CD14-positive monocyte (primary cell): ENCODE results near the gene RNF133. TPM values are rescaled to one million over a fixed set of nuclear protein-coding genes. Genes with fewer than 3 reads are reported as not detected.

Source experiments
- DNase-seq, 3 donors: peaks; one replicate each; pipeline ENCODE4 v3.0.0-alpha.2; 2011 to 2022
- H2AFZ ChIP-seq: 2 replicates; pipeline ENCODE4 v1.6.0; 2012; ENCODE audit warnings: mild to moderate bottlenecking, low read depth, low read length, inconsistent platforms; ENCODE audit not compliant: insufficient read depth, poor library complexity, severe bottlenecking
- H3K27ac ChIP-seq, 2 donors: 1 replicate in 1 of 2; 2 replicates in 1 of 2; pipeline ENCODE4 v1.5.1; 2012 to 2013; ENCODE audit warnings: low read length in 2 of 2, control low read depth in 1 of 2, inconsistent platforms in 1 of 2, low read depth in 1 of 2, mild to moderate bottlenecking in 1 of 2
- H3K27me3 ChIP-seq, 2 donors: one replicate each; pipeline versions ENCODE4 v1.6.0 to v1.6.1; 2011 to 2013; ENCODE audit warnings: low read length in 2 of 2; ENCODE audit not compliant: control insufficient read depth in 2 of 2, insufficient read depth in 2 of 2
- H3K36me3 ChIP-seq, 2 donors: replicated peaks in 1 of 2; 1 replicate in 1 of 2; 2 replicates in 1 of 2; pipeline versions ENCODE4 v1.5.1 to v1.6.1; 2012 to 2013; ENCODE audit warnings: low read length in 2 of 2, control low read depth in 1 of 2, inconsistent platforms in 1 of 2, mild to moderate bottlenecking in 1 of 2; ENCODE audit not compliant: insufficient read depth in 2 of 2, control insufficient read depth in 1 of 2
- H3K4me1 ChIP-seq, 2 donors: 1 replicate in 1 of 2; 2 replicates in 1 of 2; pipeline versions ENCODE4 v1.5.1 to v1.6.1; 2012 to 2013; ENCODE audit warnings: low read length in 2 of 2, control low read depth in 1 of 2, inconsistent platforms in 1 of 2, mild to moderate bottlenecking in 1 of 2, moderate library complexity in 1 of 2; ENCODE audit not compliant: insufficient read depth in 2 of 2, control insufficient read depth in 1 of 2
- H3K4me2 ChIP-seq: replicated peaks from 2 replicates; pipeline ENCODE3; 2012; ENCODE audit warnings: low read length, moderate library complexity, mild to moderate bottlenecking; ENCODE audit not compliant: poor library complexity, severe bottlenecking; ENCODE audit errors: extremely low read depth
- H3K4me3 ChIP-seq, 3 experiments: fragments of 200-600 bp in 1 of 3; sonication (generic) in 1 of 3; replicated peaks in 1 of 3; 1 replicate in 2 of 3; 2 replicates in 1 of 3; pipeline ENCODE4 v1.5.1; 2011 to 2013; ENCODE audit warnings: low read length in 3 of 3, mild to moderate bottlenecking in 3 of 3, control low read depth in 2 of 3, low read depth in 2 of 3, inconsistent platforms in 1 of 3, moderate library complexity in 1 of 3
- H3K79me2 ChIP-seq: 2 replicates; pipeline ENCODE4 v1.6.0; 2012; ENCODE audit warnings: mild to moderate bottlenecking, control low read depth, inconsistent platforms, low read length, moderate library complexity; ENCODE audit not compliant: insufficient read depth
- H3K9ac ChIP-seq: 2 replicates; pipeline ENCODE4 v1.6.0; 2017; ENCODE audit warnings: low read length, mild to moderate bottlenecking; ENCODE audit not compliant: insufficient read depth, poor library complexity, severe bottlenecking
- H3K9me3 ChIP-seq, 2 donors: replicated peaks in 1 of 2; 1 replicate in 1 of 2; 2 replicates in 1 of 2; pipeline versions ENCODE4 v1.5.1 to v1.6.1; 2012 to 2013; ENCODE audit warnings: low read length in 2 of 2, control low read depth in 1 of 2; ENCODE audit not compliant: control insufficient read depth in 1 of 2, insufficient read depth in 1 of 2
- H4K20me1 ChIP-seq: 2 replicates; pipeline ENCODE4 v1.6.0; 2012; ENCODE audit warnings: mild to moderate bottlenecking, low read length, control low read depth, moderate library complexity; ENCODE audit not compliant: insufficient read depth
- H3K27ac Mint-ChIP-seq, 7 donors: one replicate each; pipeline ENCODE4 v1.8.0; 2020; ENCODE audit warnings: mild to moderate bottlenecking in 7 of 7, mixed read lengths in 7 of 7, moderate library complexity in 6 of 7, inconsistent platforms in 2 of 7
- H3K27me3 Mint-ChIP-seq, 3 donors: one replicate each; pipeline ENCODE4 v1.8.0; 2021 to 2022; ENCODE audit warnings: low read depth in 3 of 3, mild to moderate bottlenecking in 3 of 3, mixed read lengths in 3 of 3, moderate library complexity in 3 of 3, inconsistent platforms in 1 of 3
- H3K36me3 Mint-ChIP-seq, 2 donors: one replicate each; pipeline ENCODE4 v1.8.0; 2020; ENCODE audit warnings: mixed read lengths in 2 of 2, inconsistent platforms in 1 of 2, mild to moderate bottlenecking in 1 of 2
- H3K4me1 Mint-ChIP-seq: one replicate; pipeline ENCODE4 v1.8.0; 2020; ENCODE audit warnings: mild to moderate bottlenecking, mixed read lengths
- H3K4me3 Mint-ChIP-seq, 2 donors: one replicate each; pipeline ENCODE4 v1.8.0; 2020; ENCODE audit warnings: mild to moderate bottlenecking in 2 of 2, mixed read lengths in 2 of 2, moderate library complexity in 1 of 2
- H3K9me3 Mint-ChIP-seq, 7 donors: one replicate each; pipeline ENCODE4 v1.8.0; 2020 to 2022; ENCODE audit warnings: mixed read lengths in 7 of 7, mild to moderate bottlenecking in 6 of 7, moderate library complexity in 6 of 7, inconsistent platforms in 2 of 7
- CTCF ChIP-seq: fragments of 200-600 bp; IDR thresholded peaks from one replicate; pipeline ENCODE4 v1.8.0; 2022; ENCODE audit warnings: antibody characterized with exemption, mild to moderate bottlenecking
- WGBS: methylation state at CpG from one replicate; pipeline ENCODE4 v1.1.5; 2013; ENCODE audit warnings: missing lambda C conversion rate; ENCODE audit not compliant: insufficient coverage; 5-methylcytosine and 5-hydroxymethylcytosine counted together
- intact Hi-C, 2 donors: fragments of 100-400 bp; cut with micrococcal nuclease; formaldehyde crosslinking; loops; one replicate each; pipeline versions ENCODE4 v1.15.0 to v1.15.1; 2023
- polyA plus RNA-seq, 3 donors: library from polyadenylated mRNA; depleted of rRNA in 1 of 3; unstranded in 2 of 3; stranded (reverse) in 1 of 3; fragments of 300-500 nt in 2 of 3; fragments of >200 nt in 1 of 3; fragmentation: Illumina TruSeq in 2 of 3; gene quantifications; 1 replicate in 2 of 3; 2 replicates in 1 of 3; pipeline ENCODE4 v1.2.3, GENCODE V29; 2012 to 2021

RNF133 gene
- polyA plus RNA-seq, 3 donors, result not detected

GRCh38 chr7:122709930-122710646 lies 11.2 kb upstream of the RNF133 start:
- H3K9ac ChIP-seq, result no peak overlapping the region
- no peak for DNase-seq
- no peak overlapping the region for H2AFZ ChIP-seq
- H3K36me3 ChIP-seq, result no peaks in the 10 kb centered on the region
- no peak overlapping the region for H3K4me3 Mint-ChIP-seq
- H3K9me3 ChIP-seq, result no peaks in the 10 kb centered on the region
- H3K27ac ChIP-seq, result no peak overlapping the region
- no peaks in the 10 kb centered on the region for H3K4me1 Mint-ChIP-seq
- no peaks in the 10 kb centered on the region for H4K20me1 ChIP-seq
- H3K27me3 ChIP-seq, result no peaks in the 10 kb centered on the region
- no peak for TF ChIP-seq CTCF
- WGBS, result 57% methylated on average over 1 of the region's 7 CpGs
- no peaks in the 10 kb centered on the region for H3K36me3 Mint-ChIP-seq
- H3K4me1 ChIP-seq, result no peaks in the 10 kb centered on the region
- no peaks in the 10 kb centered on the region for H3K79me2 ChIP-seq
- no peak overlapping the region for H3K4me2 ChIP-seq
- intact Hi-C loops, result no loop called here
- no peak overlapping the region for H3K4me3 ChIP-seq
- no peaks in the 10 kb centered on the region for H3K27me3 Mint-ChIP-seq
- H3K9me3 Mint-ChIP-seq, result peaks cover 0 to 2% (median 0%) of the 10 kb centered on the region in 7 donors
- no peak overlapping the region for H3K27ac Mint-ChIP-seq

GRCh38 chr7:122706836-122707235 lies 7.9 kb upstream of the RNF133 start:
- Histone ChIP-seq H3K9ac (no peak overlapping the region), H3K36me3 (no peaks in the 10 kb centered on the region), H3K79me2 (no peaks in the 10 kb centered on the region), H3K27ac (no peak overlapping the region), H4K20me1 (no peaks in the 10 kb centered on the region), H2AFZ (no peak overlapping the region), H3K4me1 (no peaks in the 10 kb centered on the region), H3K4me2 (no peak overlapping the region), H3K27me3 (no peaks in the 10 kb centered on the region), H3K9me3 (no peaks in the 10 kb centered on the region), H3K4me3 (no peak overlapping the region)
- Mint-ChIP-seq H3K27me3 (no peaks in the 10 kb centered on the region), H3K9me3 (peaks cover 0 to 2% (median 0%) of the 10 kb centered on the region in 7 donors), H3K36me3 (no peaks in the 10 kb centered on the region), H3K4me1 (no peaks in the 10 kb centered on the region), H3K27ac (no peak overlapping the region), H3K4me3 (no peak overlapping the region)
- TF ChIP-seq CTCF, result no peak
- intact Hi-C loops, result no loop called here
- no CpG with 5 or more reads among the region's 2 CpGs for WGBS
- DNase-seq, result no peak
